ENCODE data around the gene CHMP1A.
"Not testable (repeated sequence)": the region's sequence is repeated elsewhere in the genome, so short reads cannot be mapped to it uniquely, and the experiment has no call there.

The CHMP1A gene

DNA sequence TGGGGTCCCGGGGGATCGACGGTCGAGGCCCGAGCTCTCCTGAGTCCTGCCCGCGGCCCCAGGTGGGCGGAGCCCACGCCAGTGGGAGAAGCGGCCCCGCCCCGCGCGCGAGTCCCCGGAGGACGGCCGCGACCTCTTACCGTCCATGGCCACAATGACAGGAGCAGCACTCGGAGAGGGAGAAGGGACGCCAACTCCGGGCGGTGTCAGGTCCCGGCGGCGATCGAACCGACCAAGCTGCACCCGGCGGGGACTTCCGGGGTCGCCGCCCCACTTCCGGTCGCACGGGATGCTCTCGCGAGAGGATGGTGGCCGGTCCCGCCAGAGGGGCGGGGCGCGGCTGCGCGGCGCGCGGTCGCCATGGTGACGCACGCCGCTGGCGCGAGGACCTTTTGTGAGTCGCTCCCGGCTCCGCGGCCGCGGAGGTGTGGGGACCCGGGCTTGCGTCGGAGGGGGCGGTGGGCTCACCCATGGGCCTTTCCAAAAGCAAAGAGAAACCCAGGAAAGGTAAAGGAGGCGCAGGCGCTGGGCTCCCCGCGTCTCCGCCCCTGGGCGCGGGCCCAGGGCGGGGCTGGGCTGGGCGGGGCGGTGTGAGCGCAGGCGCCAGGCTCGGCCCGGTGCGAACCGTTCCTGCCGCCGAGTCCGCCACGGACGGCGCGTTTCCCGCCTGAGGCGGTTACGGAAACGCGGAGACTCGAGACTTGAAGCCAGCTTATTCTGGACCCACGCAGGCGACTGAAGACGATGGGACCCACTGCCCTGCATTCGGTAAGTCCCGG is at the start of gene CHMP1A, which contains the start of gene SPATA33:
CHMP1A (minus strand) TSS at position 267 of the 779 bp plus-strand sequence; CDS start at position 147, 120 bp downstream.
SPATA33 (plus strand) TSS at position 395 of the 779 bp plus-strand sequence; CDS start at position 471, 76 bp downstream.
- no peak within 1 kb of the TSS for H3K27ac ChIP-seq (ENCODE audit: low read length)
- peaks cover 3 to 7% of the 10 kb centered on the region in 2 donors for H3K36me3 ChIP-seq (ENCODE audit: control insufficient read depth in 1 of 2, insufficient read depth in 2 of 2, low read length in 2 of 2)
- peaks cover 10 to 19% of the 10 kb centered on the region in 2 donors for H3K4me1 ChIP-seq (ENCODE audit: control insufficient read depth in 1 of 2, insufficient read depth in 2 of 2, low read length in 2 of 2)
- H3K9me3 ChIP-seq (ENCODE audit: control insufficient read depth in 1 of 2, low read length in 2 of 2), result no peaks in the 10 kb centered on the region
- H3K27me3 ChIP-seq (ENCODE audit: low read depth, low read length), result no peaks in the 10 kb centered on the region
- H3K4me3 ChIP-seq (ENCODE audit: low read depth in 1 of 2, low read length in 2 of 2), result peak within 1 kb of the TSS; percentile 93 to 94

DNA sequence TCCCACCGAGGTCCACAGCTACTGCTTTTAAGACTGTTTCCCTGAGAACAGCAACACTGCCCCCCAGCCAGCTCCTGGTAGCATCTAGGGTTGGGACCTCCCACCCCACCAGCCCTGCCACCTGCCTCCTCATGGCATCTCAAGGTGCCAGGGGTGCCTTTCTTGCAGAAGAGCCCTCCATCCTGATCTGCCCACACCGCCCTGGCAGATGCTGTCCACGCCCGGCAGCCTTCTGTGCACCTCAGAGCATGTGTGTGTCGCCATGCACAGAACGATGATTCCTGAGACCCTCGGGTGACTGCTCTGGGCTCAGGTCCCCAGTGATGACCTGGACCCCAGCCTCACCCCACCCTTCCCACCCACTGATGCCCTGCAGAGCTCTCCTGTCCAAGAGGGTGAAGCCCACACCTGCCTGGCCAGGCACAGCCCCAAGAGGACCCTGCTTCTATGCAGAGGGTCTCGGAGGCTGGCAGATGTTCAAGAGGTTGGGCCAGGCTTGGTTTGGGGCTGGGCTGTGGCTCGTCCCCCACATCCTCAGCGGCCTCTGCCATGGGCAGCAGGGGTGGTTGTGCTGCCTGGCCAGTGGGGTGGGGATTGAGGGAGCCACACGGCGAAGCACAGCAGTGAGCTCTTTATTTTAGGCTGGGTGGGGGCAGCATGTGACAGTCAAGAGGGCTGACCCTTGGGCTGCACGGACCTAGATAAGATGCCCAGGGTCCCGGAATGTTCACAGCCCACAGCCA is 49.2 kb upstream of the CHMP1A start:
- Histone ChIP-seq H3K9me3 (ENCODE audit: control insufficient read depth in 1 of 2, low read length in 2 of 2) (no peaks in the 10 kb centered on the region), H3K36me3 (ENCODE audit: control insufficient read depth in 1 of 2, insufficient read depth in 2 of 2, low read length in 2 of 2) (peaks cover 0 to 7% of the 10 kb centered on the region in 2 donors), H3K4me1 (ENCODE audit: control insufficient read depth in 1 of 2, insufficient read depth in 2 of 2, low read length in 2 of 2) (peaks cover 0 to 5% of the 10 kb centered on the region in 2 donors), H3K27ac (ENCODE audit: low read length) (no peak overlapping the region), H3K4me3 (ENCODE audit: low read depth in 1 of 2, low read length in 2 of 2) (no peak overlapping the region), H3K27me3 (ENCODE audit: low read depth, low read length) (no peaks in the 10 kb centered on the region)

DNA sequence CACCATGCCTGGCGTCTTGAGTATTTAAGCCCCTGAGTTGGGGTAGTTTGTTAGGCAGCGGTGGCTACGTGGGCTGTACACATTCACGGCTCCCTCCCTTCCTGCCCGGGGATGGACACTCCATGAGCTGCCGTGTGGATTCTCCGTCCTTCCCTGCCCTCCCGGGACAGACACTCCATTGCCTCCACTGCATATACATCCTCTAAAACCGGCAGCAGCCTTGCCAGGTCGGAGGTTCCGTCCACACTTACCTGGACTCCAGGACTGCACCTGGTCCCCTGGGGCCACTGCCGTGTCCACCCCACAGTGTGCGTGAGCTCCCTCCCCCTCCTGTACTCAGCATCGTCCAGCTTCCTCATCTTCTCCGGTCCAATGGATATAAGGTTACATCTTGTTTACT is 47.5 kb upstream of the CHMP1A start:
- Histone ChIP-seq H3K4me1 (ENCODE audit: control insufficient read depth in 1 of 2, insufficient read depth in 2 of 2, low read length in 2 of 2) (peaks cover 0 to 11% of the 10 kb centered on the region in 2 donors), H3K27ac (ENCODE audit: low read length) (no peak overlapping the region), H3K4me3 (ENCODE audit: low read depth in 1 of 2, low read length in 2 of 2) (no peak overlapping the region), H3K36me3 (ENCODE audit: control insufficient read depth in 1 of 2, insufficient read depth in 2 of 2, low read length in 2 of 2) (peaks cover 0 to 7% of the 10 kb centered on the region in 2 donors), H3K9me3 (ENCODE audit: control insufficient read depth in 1 of 2, low read length in 2 of 2) (no peaks in the 10 kb centered on the region), H3K27me3 (ENCODE audit: low read depth, low read length) (no peaks in the 10 kb centered on the region)

DNA sequence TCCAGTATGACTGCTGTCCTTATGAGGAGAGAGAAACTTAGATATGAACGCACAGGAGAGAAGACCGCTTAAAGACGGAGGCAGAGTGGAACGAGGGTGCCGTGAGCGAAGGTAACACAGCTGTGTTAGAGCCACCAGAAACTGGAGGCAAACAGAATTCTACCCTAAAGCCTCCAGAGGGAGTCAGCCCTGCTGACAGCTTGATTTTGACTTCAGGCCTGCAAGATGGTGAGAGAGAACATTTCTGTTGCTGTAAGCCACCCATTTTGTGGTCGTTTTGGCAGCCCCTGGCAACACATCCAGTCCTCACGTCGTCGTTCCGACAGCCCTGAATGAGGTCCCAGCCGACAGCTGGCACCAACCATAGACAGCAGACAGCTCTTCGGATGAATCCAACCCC is 46.8 kb upstream of the CHMP1A start:
- Histone ChIP-seq H3K27me3 (ENCODE audit: low read depth, low read length) (no peaks in the 10 kb centered on the region), H3K36me3 (ENCODE audit: control insufficient read depth in 1 of 2, insufficient read depth in 2 of 2, low read length in 2 of 2) (peaks cover 0 to 3% of the 10 kb centered on the region in 2 donors), H3K4me3 (ENCODE audit: low read depth in 1 of 2, low read length in 2 of 2) (no peak overlapping the region), H3K4me1 (ENCODE audit: control insufficient read depth in 1 of 2, insufficient read depth in 2 of 2, low read length in 2 of 2) (peaks cover 0 to 15% of the 10 kb centered on the region in 2 donors), H3K27ac (ENCODE audit: low read length) (no peak overlapping the region), H3K9me3 (ENCODE audit: control insufficient read depth in 1 of 2, low read length in 2 of 2) (no peaks in the 10 kb centered on the region)

DNA sequence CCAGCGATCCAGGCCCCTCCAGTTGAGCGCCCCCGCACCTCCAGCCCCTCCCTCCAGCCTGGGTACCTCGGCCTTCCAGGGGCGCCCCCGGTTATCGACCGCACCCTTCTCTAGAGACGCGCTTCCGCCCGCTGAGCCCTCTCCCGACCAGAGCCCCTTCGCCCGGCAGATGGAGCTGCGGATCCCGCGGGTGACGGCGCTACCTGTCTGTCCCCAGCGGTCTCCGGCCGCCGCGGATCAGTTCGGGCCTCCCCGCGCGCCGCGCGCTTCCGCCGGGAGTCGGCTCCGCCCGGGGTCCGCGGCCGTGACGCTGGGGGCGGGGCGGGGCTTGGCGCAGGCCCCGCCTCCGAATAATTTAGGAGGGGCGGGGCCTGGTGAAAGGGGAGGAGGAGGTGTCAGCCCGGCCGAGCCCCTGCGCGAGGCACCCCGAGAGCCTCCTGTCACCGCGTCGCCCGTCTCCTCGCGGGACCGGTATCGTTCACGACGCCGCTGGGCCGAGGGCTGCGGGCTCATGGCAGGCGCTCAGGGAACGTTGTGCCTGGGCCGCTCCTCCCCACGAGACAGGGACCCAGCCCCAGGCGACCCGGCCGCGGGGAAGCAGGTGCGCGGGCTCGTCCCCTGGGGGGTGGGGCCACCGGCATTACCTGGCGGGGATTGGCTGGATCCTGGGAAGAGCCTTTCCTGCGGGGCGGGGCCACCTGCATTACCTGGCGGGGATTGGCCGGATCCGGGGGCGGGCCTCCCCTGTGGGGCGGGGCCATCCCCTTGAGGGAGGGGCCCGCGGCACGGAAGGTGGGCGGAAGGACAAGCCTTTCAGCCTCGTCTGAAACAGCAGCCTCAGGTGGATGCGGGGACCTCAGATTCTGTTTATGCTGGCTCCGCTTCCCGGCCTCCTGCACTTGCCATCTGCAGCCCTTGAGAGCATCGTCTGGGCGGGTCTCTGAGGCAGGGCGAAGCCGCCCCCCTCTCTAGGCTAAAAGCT is 44.2 kb upstream of the CHMP1A start, which contains the start of gene SPATA2L:
SPATA2L (minus strand) TSS at position 281 of the 982 bp plus-strand sequence. CDS start 473 bp downstream, outside the sequence.
- H3K4me3 ChIP-seq (ENCODE audit: low read depth in 1 of 2, low read length in 2 of 2), result peak within 1 kb of the TSS; percentile 60 to 65
- no peaks in the 10 kb centered on the region for H3K9me3 ChIP-seq (ENCODE audit: control insufficient read depth in 1 of 2, low read length in 2 of 2)
- H3K36me3 ChIP-seq (ENCODE audit: control insufficient read depth in 1 of 2, insufficient read depth in 2 of 2, low read length in 2 of 2), result peaks cover 0 to 10% of the 10 kb centered on the region in 2 donors
- peak within 1 kb of the TSS; percentile 77 for H3K27ac ChIP-seq (ENCODE audit: low read length)
- H3K4me1 ChIP-seq (ENCODE audit: control insufficient read depth in 1 of 2, insufficient read depth in 2 of 2, low read length in 2 of 2), result peaks cover 0 to 15% of the 10 kb centered on the region in 2 donors
- H3K27me3 ChIP-seq (ENCODE audit: low read depth, low read length), result no peaks in the 10 kb centered on the region

DNA sequence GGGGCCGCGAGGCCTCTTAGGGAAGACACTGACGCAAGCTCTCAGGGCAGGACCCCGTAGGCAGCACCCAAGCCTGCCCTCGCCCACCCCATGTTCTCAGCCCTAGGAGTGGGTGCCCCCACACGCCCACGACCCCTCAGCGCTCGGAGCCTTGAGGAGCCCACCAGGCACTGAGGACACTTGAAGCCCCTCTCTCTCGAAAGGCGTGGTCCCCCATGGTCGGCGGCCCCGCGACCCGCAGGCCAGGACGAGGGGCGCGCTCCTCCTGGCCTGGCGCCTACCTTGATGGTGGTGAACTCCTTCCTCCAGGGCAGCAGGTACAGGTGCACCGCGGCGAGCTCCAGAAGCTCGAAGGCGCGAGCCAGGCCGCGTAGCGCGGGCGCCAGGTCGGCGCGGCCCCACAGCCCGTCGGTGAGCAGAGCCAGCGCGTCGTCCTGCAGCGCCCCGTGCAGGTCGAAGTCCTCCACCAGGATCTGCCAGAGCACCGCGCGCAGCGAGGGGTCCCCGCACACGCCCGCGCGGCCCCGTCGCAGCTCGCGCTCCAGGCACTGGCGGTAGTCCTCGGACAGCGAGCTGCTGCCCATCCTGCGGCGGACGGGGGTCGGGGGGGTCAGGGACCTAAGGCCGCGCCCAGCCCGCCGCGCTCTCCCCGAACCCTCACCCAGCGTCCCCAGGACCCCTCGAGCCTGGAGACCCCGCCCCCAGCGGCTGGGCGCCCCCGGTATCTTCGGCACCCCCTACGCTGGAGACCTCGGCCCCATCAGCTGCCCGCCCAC is 43.3 kb upstream of the CHMP1A start:
- Histone ChIP-seq H3K9me3 (ENCODE audit: control insufficient read depth in 1 of 2, low read length in 2 of 2) (no peaks in the 10 kb centered on the region), H3K36me3 (ENCODE audit: control insufficient read depth in 1 of 2, insufficient read depth in 2 of 2, low read length in 2 of 2) (peaks cover 0 to 10% of the 10 kb centered on the region in 2 donors), H3K4me1 (ENCODE audit: control insufficient read depth in 1 of 2, insufficient read depth in 2 of 2, low read length in 2 of 2) (peaks cover 0 to 15% of the 10 kb centered on the region in 2 donors), H3K4me3 (ENCODE audit: low read depth in 1 of 2, low read length in 2 of 2) (peak overlapping the region; percentile 60 to 65), H3K27ac (ENCODE audit: low read length) (peak overlapping the region; percentile 77), H3K27me3 (ENCODE audit: low read depth, low read length) (no peaks in the 10 kb centered on the region)

DNA sequence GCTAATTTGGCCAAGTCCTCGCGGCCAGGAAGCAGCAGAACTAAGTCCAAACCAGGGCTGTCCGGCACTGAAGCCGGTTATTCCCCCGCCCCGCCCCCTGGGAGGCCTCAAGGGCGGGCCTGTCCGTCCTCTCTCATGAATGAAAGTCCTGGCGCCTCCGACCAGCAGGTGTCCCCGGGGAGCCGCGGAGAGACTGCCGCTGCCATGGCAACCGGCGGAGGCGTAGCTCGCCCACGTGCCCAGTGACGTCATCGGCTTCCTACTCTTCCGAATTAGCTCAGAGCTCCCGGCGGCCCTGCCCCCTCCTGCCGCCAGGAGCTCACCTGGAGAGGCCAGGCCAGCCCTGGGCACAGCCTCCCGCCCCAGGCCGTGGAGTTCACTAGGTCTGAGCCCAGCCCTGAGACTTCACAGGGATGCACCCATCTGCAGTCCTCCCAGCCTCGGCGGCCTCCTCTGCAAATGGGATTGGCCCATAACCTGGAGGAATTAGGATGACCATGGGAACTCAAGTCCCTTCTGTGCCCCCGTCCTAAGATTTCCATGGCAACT is 42.7 kb upstream of the CHMP1A start:
- Histone ChIP-seq H3K4me3 (ENCODE audit: low read depth in 1 of 2, low read length in 2 of 2) (peak overlapping the region; percentile 60 to 65), H3K27ac (ENCODE audit: low read length) (peak overlapping the region; percentile 77), H3K4me1 (ENCODE audit: control insufficient read depth in 1 of 2, insufficient read depth in 2 of 2, low read length in 2 of 2) (peaks cover 0 to 15% of the 10 kb centered on the region in 2 donors), H3K9me3 (ENCODE audit: control insufficient read depth in 1 of 2, low read length in 2 of 2) (no peaks in the 10 kb centered on the region), H3K27me3 (ENCODE audit: low read depth, low read length) (no peaks in the 10 kb centered on the region), H3K36me3 (ENCODE audit: control insufficient read depth in 1 of 2, insufficient read depth in 2 of 2, low read length in 2 of 2) (peaks cover 0 to 13% of the 10 kb centered on the region in 2 donors)

DNA sequence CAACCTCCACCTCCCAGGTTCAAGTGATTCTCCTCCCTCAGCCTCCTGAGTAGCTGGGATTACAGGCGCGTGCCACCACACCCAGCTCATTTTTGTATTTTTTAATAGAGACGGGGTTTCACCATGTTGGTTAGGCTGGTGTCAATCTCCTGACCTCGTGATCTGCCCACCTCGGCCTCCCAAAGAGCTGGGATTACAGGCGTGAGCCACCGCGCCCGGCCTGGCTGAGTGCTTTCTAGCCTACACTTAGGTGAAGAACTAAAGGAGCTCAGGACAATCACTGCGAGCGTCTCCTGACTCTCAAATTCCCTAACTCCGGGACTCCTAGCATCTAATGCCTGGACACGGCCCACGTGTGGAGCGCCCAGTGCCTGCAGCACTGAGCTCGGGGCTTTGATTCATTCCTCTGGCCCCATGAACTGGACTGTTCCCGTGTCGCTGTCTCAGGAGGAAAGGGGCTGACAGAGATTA is 42.2 kb upstream of the CHMP1A start:
- not testable (repeated sequence) for H3K9me3 ChIP-seq (ENCODE audit: control insufficient read depth in 1 of 2, low read length in 2 of 2)
- peak overlapping the region; percentile 33 to 60 for H3K4me3 ChIP-seq (ENCODE audit: low read depth in 1 of 2, low read length in 2 of 2)

DNA sequence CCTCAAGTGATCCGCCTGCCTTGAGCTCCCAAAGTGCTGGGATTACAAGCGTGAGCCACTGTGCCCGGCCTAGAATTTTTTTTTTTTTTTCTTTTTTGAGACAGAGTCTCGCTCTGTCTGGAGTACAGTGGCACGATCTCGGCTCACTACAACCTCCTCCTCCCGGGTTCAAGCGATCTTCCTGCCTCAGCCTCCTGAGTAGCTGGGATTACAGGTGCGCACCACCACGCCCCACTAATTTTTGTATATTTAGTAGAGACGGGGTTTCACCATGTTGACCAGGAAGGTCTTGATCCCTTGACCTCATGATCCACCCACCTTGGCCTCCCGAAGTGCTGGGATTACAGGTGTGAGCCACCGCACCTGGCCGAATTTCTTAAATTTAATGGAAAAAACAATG is 41.2 kb upstream of the CHMP1A start:
- H3K27ac ChIP-seq (ENCODE audit: low read length); H3K4me3 ChIP-seq (ENCODE audit: low read depth in 1 of 2, low read length in 2 of 2); H3K9me3 ChIP-seq (ENCODE audit: control insufficient read depth in 1 of 2, low read length in 2 of 2); H3K27me3 ChIP-seq (ENCODE audit: low read depth, low read length): not testable (repeated sequence)
- Histone ChIP-seq H3K4me1 (ENCODE audit: control insufficient read depth in 1 of 2, insufficient read depth in 2 of 2, low read length in 2 of 2) (peaks cover 0 to 15% of the 10 kb centered on the region in 2 donors), H3K36me3 (ENCODE audit: control insufficient read depth in 1 of 2, insufficient read depth in 2 of 2, low read length in 2 of 2) (peaks cover 0 to 26% of the 10 kb centered on the region in 2 donors)

More for the DNA sequence above, 42.2 kb upstream of the CHMP1A start:
- not testable (repeated sequence) for H3K27me3 ChIP-seq (ENCODE audit: low read depth, low read length); H3K27ac ChIP-seq (ENCODE audit: low read length)
- Histone ChIP-seq H3K36me3 (ENCODE audit: control insufficient read depth in 1 of 2, insufficient read depth in 2 of 2, low read length in 2 of 2) (peaks cover 0 to 17% of the 10 kb centered on the region in 2 donors), H3K4me1 (ENCODE audit: control insufficient read depth in 1 of 2, insufficient read depth in 2 of 2, low read length in 2 of 2) (peaks cover 0 to 15% of the 10 kb centered on the region in 2 donors)
